ENCODE data around the gene VEZF1.

DNA sequence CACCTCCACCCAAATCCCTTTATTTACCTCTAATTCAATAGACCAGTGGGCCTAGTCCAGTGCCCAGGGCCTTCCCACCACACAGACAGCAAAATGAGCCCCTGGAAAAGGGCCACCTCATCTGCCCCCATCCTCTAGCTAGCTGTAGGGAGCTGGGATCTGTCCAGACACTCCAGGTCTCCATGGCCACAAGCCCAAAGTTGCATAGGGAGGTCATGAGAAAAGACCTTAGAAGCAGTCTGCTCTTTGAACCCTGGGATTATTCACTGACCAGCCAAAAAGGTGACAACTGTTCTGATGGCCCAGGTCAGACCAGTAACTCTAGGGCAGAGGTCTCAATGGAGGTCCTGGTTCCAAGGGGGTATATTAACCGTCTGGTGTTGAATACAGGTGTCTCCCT, 34.8 kb downstream of the VEZF1 start:
- TF ChIP-seq CTCF (conservative IDR thresholded peaks at IDR 0.05; ENCODE audit: low read depth, low read length) (no peak), EZH2 (IDR thresholded peaks at IDR 0.05; ENCODE audit: low read length, unreplicated experiment) (no peak)
